Dedifferentiated amniotic fluid mesenchymal stem cell (primary cell): ENCODE data around the gene JMJD6.
"Not testable (repeated sequence)": the region's sequence is repeated elsewhere in the genome, so short reads cannot be mapped to it uniquely, and the experiment has no call there.

Source experiments
- DNase-seq: peaks from one replicate; pipeline ENCODE4 v3.0.0-alpha.2; 2016; ENCODE audit errors: extremely low spot score

The JMJD6 gene

DNA sequence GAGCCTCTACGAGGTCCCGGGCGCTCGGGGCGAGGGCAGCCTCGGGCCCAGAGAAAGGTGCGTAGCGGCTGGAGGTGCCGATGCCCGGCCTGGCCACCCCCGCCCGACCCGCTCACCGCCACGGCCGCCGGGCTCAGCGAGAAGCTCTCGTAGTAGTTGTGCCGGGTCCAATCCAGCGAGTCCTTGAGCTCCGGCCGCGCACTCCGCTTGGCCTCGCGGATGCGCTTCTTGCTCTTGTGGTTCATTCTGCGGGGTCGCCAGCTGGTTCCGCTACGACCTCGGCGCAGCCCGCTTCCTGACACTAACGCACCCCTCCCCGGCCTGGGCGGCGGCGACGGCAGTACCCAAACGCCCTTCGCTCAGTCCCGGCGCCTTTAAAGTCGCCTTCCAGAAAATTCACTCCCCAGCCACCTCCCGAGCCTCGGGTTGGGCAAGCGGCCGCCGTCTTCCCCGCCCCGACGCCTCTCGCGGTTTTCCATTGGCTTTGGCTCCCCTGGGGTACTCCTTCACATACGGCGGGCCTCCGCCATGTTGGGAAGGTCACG is at the start of gene JMJD6:
Gene JMJD6, minus strand, starts transcription at position 376 of the 545 bp plus-strand sequence. Its CDS starts 131 bp downstream, at position 245.
- DNase-seq, result peak; percentile 88

DNA sequence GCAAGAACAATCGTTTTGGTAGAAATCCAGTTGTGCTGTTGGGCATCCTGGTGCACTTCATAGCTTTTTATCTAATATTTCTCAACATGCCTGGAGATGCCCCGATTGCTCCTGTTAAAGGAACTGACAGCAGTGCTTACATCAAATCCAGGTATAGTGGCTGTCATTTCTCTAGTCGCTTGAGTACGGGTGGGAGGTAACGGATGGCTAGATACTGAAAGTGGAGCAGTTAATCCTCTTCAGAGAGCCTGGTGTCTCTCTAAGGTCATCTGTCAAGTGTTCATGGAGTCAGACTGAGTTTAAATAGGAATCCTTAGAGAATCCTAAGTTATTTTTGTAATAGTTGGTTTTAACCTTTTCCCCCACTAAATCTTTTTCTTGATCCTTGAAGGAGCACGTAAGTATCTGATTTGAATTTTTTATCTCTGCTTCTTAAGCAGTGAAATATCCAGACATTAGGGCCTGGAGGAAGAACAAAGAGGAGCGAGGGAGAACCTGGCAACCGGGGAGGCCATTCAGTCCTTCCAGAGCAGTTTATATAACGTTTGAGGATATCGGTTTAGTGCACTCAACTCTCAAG is 48.7 kb upstream of the JMJD6 start:
- DNase-seq, result no peak

DNA sequence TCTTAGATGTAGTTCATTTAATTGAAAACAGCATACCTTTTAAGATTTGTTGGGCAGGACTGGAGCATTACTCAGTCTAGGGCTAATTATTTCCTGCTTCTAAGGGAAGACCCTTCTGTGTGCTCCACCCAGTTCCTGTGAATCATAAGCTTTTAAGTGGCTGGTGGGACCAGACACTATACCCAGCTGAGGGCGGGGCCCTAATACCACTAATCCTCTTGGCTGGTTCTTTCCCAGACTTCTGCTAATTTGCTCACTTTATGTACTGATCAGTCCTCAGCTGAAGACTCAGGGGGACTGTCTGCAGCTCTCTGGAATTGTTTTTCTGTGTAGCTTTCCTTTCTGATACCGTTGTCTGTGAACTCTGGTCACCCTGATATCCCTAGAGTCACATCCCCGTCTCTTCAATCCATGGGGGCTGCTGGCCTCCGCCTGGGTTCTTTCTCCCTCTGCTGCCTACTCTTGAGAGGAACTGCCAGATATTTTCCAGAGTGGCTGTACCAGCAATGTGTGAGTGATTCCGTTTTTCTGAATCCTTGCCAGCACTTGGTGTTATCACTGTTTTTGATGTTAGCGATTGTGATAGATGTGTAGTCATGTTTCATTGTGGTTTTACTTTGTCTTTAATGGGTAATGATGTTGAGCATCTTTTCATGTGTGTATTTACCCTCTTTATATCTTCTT is 46.6 kb upstream of the JMJD6 start:
- DNase-seq, result peak; percentile 70

DNA sequence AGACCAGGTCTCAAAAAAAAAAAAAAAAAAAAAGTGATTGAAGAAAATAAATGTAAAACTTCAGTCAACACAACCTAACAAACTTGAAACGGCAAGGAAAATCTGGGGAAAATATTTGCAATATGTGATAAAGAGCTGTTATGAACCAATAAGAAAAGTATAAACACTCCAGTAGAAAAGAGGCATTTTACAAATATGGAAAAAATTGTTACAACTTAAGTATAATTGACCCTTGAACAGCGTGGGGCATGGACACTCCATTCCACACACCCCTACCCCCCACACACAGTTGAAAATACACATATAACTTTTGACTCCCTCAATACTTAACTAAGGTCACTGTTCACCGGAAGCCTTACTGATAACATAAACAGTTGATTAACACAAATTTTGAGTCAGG is 32.2 kb upstream of the JMJD6 start:
- no peak for DNase-seq

DNA sequence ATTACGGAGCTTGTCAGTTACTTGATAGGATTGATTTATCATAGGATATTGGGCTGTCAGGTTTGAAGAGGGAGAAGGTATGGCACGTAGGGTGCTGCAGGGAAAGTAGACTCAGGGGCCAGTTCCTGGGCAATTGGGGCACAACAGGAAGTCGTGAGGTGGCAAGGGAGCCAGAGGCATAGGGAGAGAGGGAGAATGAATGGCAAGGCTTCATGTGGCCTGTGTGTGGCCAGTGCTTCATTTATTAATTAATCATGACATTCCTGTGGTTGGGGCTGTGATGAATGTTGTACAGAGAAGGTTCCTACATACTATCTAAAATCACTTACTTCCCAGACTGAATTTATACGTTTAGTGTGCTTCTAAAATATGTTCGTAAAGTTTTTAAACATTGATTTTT is 30.9 kb upstream of the JMJD6 start:
- DNase-seq, result no peak

DNA sequence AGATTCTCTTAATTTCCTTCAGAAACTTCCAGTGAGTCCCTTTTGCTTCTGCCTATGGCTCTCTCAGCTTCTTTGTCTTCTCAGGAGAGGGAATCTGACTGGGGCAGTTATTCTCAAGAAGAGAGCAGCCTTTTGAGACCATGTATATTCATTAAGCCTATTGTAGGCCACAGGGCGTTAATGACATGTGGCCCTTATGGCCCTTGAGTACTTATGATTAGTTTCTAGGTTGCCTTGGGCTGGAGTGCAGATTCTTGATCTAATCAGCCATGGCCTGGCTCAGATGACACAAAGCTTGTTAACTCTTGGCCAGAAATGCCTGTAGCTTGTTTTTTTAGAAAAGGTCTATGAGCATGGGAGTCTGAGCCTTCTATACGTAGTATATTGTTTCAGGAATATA is 28.9 kb upstream of the JMJD6 start:
- DNase-seq, result no peak

DNA sequence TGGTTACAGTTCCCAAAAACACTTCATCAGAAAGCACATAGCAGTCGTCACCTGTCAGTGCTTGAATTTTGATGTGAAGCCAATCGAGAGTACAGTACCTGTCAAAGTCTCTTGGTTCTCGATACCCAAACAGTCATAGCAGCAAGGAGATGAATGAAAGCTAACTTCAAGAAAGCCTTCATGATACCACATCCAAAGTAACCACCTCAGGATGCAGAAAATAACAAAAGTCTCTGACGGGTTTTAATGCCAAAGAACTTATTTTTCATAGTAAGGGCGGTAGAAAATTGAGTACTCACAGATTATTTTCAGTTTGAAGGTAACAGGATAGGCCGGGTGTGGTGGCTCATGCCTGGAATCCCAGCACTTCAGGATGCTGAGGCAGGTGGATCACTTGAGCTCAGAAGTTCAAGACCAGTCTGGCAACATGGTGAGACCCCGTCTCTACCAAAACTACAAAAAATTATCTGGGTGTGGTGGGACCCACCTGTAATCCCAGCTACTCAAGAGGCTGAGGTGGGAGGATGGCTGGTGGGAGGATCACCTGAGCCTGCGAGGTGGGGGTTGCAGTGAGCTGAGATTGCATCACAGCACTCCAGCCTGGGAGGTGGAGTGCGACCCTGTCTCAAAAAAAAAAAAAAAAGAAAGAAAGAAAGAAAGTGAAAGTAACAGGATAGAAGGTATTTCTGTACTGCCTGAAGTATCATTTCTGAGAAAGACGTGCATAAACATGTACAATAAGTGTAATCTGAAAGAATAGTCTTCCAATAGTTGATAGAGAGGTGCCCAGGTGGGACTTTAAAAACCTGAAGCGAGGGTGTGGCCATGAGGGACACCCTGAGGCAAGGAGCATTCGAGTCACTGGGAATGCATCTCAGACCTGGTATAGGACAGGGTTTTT is 26.9 kb upstream of the JMJD6 start:
- DNase-seq, result no peak

DNA sequence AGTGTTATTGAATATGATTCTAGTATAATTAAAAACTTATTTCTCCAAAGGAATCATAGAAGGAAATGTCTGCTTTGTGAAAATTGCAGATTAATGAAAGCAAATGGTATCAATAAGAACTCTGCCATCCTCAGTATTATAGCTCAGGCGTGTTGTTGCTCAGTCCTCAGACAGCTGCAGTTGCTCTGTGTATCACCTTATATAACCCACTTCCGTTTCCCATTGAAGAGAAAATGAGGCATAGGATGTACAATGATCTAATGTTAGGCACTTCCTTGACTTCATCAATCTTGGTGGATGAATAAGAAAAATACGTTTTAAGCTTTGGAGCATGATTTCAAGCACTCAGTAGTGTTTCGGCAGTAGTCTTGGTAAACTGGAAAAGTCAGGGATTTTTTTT is 25.6 kb upstream of the JMJD6 start:
- DNase-seq, result no peak

DNA sequence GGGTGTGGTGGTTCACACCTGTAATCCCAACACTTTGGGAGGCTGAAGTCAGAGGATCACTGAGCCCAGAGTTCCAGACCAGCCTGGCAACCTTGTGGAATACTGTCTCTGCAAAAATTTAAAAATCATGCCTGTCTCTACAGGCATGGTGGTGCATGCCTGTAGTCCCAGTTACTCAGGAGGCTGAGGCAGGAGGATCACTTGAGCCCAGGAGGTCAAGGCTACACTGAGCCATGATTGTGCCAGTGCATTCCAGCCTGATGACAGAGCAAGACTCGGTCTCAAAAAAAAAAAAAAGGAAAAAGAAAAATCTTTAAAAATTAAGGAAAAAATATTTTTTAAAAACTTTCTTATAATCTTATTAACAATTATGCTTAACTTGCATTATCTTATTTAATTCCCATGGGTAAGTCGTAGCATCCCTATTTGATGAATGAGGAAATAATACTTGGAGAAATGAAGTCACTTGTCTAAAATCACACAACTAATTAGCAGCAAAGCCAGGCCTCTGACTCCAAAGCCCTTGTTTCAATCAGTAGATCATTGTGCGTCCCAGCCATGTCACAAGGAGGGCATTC is 25.1 kb upstream of the JMJD6 start:
- no peak for DNase-seq

DNA sequence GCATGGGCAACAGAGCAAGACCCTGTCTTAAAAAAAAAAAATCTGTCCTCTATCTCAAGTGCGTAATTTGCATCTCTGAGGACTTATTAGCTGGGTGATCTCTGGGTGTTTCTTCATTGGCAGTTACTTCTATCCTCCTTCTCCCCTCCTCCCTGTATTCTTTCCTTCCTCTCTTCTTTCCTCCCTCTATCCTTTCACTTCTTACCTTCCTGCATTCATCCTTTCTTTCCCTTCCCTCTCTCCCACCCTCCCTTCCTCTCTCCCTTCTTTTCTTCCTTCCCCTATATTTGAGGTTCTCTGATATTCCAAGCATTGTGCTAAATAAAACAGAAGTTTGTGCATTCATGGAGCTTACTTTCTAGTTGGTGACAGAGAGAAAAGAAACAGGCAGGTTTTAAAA is 22.3 kb upstream of the JMJD6 start:
- no peak for DNase-seq

DNA sequence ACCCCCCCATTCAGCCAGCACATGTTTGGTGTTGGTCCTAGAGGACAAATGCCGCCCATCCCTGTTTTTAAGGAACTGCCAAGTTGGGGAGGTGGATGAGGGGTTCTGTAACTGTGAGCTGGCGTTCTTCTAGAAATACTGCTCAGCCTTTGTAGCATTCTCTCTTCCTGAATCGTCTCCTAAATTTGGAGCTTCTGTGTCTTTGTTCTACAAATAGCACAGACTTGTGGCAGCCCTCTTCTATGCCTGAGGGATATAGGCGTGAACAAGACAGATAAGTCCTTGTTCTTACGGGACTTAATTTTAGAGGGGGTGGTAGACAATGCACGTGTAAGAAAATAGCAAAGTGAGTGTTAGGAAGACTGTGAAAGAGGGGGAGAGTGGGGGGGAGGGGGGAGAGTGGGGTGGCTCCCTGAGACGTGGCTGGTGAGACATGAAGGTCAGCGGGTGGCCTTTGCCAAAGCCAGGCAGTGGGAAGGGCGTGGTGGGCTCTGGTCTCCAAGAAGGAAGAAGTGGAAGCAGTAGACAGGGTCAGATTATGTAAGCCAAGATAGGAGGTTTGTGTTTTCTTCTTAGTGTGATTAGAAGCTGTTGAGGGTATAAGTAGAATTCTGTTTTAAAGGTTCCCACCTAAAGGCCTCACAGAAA is 21.4 kb upstream of the JMJD6 start:
- DNase-seq, result no peak

DNA sequence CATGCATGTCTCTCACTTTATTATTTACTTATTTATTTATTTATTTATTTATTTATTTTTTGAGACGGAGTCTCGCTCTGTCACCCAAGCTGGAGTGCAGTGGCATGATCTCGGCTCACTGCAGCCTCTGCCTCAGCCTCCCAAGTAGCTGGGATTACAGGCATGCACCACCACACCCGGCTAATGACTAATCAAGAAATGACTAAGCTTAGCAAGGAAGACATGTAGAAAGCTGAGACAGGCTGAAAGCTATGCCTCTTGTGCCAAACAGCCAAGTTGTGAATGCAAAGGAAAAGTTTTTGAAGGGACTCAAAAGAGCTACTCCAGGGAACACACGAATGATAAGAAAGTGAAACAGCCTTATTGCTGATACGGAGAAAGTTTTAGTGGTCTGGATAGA is 19.4 kb upstream of the JMJD6 start:
- not testable (repeated sequence) for DNase-seq

DNA sequence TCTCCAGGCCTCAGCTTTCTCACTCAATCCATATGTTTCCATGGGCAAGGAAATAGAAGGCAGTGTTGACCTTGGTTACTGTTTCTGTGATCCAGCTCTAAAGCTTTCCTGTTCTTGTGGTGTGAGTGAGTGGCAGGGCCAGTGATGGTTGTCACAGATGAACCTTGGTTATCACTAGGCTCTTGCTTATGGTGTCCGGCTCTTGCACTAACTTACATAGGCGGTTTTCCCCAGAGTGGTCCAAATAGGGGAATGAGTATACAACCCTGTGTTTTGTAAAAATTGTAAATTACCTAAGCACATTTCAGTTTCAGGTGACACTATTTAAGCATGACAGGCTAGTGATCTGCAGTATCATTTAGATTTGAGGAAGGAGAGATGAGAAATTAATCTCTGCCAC is 18.3 kb upstream of the JMJD6 start:
- no peak for DNase-seq

DNA sequence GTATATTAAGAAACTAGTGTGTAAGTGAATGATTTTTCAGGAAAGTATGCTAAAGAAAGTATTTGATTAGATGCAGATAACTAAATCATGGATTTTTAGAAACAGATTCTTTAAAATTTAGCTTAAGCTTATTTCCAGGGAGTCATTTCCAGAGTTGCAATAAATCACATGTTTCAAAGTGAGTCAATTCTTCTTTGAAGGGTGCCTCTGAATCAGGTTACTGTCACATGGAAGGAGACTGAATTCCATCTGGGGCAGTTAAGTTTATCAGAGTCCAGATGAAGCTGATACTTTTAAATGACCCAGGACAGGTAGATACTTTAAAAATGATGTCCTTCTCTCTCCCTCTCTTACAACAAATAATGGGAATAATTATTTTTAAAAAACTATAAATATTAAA is 16.6 kb upstream of the JMJD6 start:
- DNase-seq, result no peak

DNA sequence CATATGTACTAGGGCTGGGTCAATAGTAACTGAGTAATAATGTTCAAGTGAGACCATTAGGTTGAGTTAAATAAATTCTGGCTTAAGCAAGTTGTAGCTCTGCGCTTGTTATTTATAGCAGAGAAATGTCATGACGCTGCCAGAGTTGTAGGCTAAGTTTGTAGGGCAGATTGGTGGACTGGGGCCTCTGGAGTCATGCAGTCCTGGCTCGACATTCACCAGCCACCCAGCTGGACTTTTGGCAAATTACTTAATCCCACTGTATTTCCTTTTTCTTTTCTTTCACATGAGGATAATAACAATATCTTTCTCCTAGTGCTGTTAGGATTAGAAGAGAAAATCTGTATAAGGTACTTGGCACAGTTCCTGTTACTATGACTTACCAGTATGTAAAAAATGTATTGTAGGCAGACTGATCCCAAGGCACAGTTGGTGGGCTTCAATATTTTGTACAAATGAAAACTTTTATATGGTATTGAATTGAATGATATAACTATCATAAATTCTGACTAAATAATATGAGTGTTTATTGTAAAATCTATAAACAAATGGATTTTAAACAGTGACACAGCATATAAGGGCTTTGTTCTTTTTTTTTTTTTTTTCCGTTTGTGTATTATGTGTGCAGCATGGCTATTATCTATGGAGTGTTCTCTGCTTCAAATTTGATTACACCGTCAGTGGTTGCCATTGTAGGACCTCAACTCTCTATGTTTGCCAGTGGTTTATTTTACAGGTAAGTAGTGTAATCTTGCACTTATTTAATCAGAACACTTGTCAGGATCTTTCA is 14.1 kb upstream of the JMJD6 start:
- no peak for DNase-seq

DNA sequence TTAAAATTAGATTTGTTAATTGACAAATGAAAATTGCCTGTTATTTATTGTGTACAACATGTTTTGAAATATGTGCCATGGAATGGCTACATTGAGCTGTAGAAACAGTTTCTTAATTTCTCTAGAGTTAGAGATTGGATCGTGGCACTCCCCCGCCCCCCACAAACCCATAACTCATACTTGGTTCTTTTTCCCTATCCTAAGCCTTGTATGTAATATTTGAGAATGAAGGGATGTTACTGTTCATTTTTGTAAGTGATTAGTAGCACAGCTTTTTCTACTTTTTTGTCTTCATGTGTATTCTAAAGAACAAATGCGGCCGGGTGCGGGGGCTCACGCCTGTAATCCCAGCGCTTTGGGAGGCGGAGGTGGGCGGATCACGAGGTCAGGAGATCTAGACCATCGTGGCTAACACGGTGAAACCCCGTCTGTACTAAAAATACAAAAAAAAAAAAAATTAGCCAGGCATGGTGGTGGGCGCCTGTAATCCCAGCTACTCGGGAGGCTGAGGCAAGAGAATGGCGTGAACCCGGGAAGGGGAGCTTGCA is 13.2 kb upstream of the JMJD6 start:
- DNase-seq, result not testable (repeated sequence)

DNA sequence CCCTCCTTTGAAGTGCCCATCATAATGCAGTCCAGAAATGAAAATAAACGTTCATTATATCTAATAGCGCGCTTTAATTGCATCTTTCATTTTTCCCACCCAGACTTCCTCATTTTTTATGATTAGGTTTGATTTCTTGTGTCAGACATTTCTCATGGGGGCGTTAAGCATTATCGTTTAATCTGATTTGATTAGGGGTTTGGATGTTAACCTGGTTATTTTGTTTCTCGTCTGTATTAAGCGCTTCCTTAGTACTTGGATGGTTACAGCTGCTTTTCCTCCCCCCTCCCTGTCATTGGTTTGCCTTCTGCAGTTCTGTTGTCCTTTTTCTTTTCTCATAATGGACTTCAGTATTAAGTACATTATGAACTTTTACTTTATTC is 12.1 kb upstream of the JMJD6 start:
- DNase-seq, result no peak

DNA sequence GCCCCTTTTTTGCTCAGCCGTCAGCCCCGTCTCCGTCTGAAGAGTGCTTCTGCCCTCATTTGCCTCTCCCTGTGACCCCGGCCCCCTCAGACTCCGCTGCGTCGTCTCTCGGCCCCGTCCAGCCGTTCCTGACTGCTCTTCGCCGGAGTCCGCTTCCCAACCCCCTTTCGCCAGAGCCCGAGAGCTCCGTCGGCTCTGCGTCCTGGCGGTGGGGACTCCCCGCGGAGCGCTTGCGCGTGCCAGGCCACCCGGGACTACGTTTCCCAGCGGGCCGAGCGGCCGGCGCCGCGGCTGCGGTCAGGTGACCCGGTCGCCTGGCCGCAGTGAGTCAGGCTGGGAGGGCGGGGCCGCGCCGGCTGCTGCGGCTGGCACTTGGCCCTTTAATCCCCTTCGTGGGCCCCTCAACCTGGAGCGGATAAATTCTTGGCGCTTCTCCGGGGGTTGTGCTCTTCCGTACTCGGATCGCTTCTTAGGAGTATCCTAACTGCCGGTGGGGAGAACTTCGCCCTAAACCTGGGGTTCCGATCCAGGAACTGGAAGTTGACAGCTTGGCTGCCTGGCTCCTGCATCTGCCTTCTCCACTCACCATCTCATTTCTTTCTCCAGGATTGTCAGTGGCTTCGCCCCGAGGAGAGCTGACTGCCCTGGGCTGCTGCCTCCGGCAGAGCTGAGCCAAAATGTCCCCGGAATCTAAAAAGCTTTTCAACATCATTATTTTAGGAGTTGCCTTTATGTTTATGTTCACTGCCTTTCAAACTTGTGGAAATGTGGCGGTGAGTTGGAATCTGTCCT is 11.5 kb upstream of the JMJD6 start, which contains the start of gene MFSD11:
Gene MFSD11, plus strand, starts transcription at position 444 of the 792 bp plus-strand sequence. Its CDS starts 234 bp downstream, at position 678.
- DNase-seq, result peak; percentile 89

DNA sequence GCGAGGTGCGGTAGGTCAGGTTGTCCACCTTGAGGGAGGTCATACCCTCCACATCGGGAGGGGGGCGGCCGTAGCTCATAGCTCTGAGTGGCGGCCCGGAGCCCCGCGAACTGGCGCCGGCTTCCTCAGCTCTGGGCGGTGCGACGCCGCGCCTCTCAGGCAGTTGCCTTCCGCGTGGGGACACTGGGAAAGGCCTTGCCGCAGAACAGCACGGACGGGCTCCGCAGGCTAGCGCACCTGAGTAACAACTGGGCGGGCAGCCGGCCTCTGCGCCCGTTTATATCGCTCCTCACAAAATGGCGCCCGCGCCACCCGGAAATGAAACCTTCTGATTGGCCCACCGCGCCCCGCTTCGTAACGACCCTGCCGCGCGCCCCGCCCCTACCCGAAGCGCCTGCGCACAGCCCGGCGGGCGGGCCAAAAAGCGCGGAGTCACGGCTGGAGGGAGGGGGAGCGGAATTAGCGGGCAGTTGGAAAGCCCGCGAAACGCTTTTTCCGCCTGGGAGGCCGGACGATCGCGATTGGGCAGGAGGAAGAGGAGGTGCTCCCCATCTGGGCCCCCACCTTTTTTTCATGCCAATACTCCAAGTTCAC is 10.8 kb upstream of the JMJD6 start, which contains the start of gene SRSF2:
Gene SRSF2, minus strand, starts transcription at position 250 of the 594 bp plus-strand sequence. Its CDS starts 171 bp downstream, at position 79.
- peak; percentile 98 for DNase-seq
